Measurements from ENCODE around the gene MMAB. TPM values are rescaled to one million over a fixed set of nuclear protein-coding genes. Genes with fewer than 3 reads are reported as not detected.
A peak's percentile ranks its signal among the peaks of the same experiment; 100 is the strongest.

MMAB gene
- total RNA-seq (2014; rRNA removed; shearing (Covaris generic)) = 22.2 and 23.1 TPM in 2 replicates

DNA sequence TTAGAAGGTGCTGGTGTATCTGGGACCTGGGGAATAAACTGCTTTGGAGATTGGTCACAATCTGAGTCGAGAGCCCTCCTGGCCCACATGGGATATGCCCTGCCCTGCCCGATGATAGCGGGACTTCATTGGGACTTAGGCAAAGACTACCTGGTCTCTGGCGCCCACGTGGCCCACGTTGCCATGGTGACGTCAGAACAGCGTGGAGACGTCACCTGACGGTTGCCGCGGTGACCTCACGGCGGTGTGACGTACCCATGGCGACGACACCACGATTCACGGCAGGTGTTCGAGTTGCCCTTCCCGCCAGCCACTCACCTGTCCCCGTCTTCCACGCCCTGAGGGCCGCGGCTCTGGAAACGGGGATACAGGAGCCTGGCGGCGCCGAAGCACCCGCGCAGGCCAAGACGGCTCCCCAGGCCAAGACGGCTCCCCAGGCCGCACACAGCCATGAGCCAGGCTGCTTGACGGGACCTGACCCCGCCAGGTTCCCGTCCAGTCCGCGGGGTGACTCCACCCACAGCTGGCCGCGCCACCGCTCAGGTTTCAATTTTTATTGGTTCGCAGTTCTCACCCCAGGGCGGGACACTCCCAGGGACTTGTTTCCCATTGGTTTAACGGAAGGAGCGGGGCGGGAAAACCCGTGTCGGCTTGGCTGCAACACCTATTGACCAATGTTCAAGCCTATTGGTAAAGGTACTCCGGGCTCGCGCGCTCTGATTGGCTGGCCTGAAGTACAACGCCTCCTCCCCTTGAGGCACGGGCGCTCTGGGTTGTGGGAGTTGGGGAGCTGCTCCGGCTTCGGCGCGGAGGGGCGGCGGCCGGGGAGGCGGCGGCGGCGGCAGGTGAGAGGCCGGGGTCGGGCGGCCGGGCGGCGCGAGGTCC is at the start of gene MMAB, which contains the start of gene MVK:
Gene MMAB (minus strand): TSS at position 476 of the 885 bp plus-strand sequence. CDS start 24 bp downstream, at position 452.
Gene MVK (plus strand): TSS at position 766 of the 885 bp plus-strand sequence. CDS start 1,029 bp downstream, outside the sequence.
- Histone ChIP-seq H3K9me3 (replicated peaks) (no peaks in the 10 kb centered on the region), H3K4me1 (peaks cover 3% of the 10 kb centered on the region; the same call in 1 of the 2 replicates), H3K27ac (peak within 1 kb of the TSS; percentile 58), H3K4me3 (peak within 1 kb of the TSS; percentile 69), H3K27me3 (no peaks in the 10 kb centered on the region), H3K36me3 (peaks cover 9% of the 10 kb centered on the region)
- DNase-seq = peak; percentile 99

DNA sequence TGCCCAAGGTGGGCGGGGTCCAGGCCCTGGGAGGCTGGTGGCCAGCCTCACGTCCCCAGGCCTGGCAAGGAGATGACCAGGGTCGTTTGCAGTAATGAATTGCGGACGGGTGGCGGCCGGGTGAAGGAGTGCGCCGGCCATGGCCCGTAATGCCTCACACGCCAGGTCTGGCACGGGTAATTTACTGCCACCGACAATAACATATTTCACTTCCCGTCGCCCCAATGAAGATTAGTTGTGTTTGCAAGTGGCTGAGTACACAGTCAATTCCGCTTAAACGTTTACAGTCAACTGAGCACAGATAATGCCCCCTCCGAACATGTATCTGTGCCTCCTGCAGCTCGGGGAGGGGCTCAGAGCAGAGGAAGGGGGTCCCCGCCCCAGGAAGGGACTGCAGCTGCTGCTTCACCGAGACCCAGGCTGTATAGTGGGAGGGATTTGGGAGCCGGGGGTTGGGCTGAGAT is 48.6 kb upstream of the MMAB start:
- H3K4me1 ChIP-seq = no peaks in the 10 kb centered on the region
- H3K4me3 ChIP-seq = no peak overlapping the region
- H3K36me3 ChIP-seq = no peaks in the 10 kb centered on the region
- H3K27me3 ChIP-seq = 0 out of 2 replicates have a peak, but pooled peaks cover 4% of the 10 kb centered on the region
- no peak overlapping the region for H3K27ac ChIP-seq
- DNase-seq = no peak
- no peaks in the 10 kb centered on the region for H3K9me3 ChIP-seq (replicated peaks)

DNA sequence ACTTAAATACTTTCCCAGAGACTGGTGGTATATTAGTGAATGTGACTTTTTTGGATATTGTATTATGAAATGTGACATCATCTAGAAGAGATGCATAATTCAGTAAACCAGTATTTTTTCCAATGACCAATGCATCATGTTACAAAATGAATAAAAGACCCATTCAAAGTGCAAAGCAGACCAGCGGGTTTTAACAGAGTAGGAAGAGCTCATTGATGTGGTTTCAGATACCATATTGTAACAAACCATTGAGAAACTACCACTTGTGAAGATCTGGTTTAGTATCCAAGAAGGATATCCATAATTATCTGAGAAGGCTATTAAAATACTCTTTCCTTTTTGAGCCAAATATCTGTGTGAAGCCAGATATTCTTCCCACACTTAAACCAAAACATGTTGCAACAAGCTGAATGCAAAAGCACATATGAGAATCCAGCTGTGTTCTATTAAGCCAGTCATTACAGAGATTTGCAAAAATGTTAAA is 47.9 kb upstream of the MMAB start:
- Histone ChIP-seq H3K27ac (no peak overlapping the region), H3K4me3 (no peak overlapping the region), H3K36me3 (no peaks in the 10 kb centered on the region), H3K27me3 (0 out of 2 replicates have a peak, but pooled peaks cover 6% of the 10 kb centered on the region), H3K4me1 (no peaks in the 10 kb centered on the region), H3K9me3 (replicated peaks) (no peaks in the 10 kb centered on the region)
- DNase-seq = no peak

DNA sequence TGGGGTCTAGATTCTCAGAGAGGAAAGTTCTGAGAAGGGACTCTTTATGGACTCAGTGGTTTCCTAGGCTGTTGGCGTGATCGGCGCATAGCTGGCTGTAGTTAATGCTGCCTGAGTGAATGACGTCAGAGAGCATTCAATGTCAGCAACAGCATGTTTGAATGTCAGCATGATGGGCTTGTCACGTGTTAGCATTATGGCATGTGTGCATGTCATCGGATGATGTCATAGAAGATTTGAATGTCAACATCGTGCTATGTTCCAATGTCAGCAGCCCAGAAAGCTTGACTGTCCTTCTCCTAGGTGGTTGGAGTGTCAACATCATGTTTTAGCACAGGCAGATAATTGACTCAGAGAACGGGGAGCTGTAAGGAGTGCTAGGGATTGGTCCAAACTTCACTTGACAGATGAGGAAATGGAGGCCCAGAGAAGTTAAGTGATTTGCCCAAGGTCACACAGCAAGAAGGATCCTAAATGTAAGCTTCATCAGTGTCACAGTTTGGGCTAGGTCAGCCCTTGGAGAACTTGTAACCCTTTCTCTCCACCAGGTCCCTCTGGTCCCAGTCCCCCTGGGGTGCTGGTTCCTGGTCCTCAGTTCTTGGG is 45.8 kb upstream of the MMAB start:
- H3K4me1 ChIP-seq = no peaks in the 10 kb centered on the region

DNA sequence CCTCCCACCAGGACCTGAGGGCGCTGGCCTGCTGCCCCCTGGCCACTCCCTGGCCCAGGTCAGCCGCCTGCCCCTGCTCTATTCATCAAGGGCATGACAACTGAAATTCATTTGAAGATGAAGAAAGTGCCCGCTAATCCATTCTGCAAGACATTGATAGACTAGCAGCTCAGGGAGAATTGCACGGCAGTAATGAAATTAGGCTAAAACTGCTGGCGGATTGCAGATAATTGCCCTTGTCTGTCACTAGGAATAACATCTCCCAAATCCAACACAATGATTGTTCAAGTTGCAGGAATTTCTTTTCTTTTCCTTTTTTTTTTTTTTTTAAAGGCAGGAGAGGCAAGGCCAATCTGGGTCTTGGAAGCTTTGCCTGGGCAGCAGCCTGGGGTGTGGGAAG is 44.8 kb upstream of the MMAB start:
- no peak for DNase-seq
- Histone ChIP-seq H3K4me3 (no peak overlapping the region), H3K4me1 (no peaks in the 10 kb centered on the region), H3K27me3 (0 out of 2 replicates have a peak, but pooled peaks cover 9% of the 10 kb centered on the region), H3K36me3 (no peaks in the 10 kb centered on the region), H3K9me3 (replicated peaks) (no peaks in the 10 kb centered on the region), H3K27ac (no peak overlapping the region)

More for the DNA sequence above, 45.8 kb upstream of the MMAB start:
- Histone ChIP-seq H3K9me3 (replicated peaks) (no peaks in the 10 kb centered on the region), H3K4me3 (no peak overlapping the region), H3K27me3 (0 out of 2 replicates have a peak, but pooled peaks cover 9% of the 10 kb centered on the region), H3K27ac (no peak overlapping the region), H3K36me3 (no peaks in the 10 kb centered on the region)
- no peak for DNase-seq

DNA sequence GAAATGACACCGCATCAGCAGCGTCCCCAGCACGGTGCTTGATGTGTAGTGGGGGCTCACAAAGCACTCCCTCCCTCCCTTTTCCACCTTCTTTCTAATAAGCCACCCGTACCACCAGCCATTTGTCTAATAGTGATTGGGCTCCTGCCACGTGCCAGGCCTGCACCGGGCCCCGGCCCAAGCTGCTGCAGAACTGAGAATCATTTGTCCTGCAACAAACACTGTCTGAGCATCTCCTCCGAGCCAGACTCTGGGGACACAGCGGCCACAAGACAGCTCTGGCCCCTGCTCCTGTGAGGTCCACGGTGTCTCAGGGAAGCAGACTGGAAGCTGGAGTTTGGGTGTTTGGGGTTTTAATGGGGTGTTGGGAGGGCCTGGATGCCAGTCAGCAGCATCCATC is 44.2 kb upstream of the MMAB start:
- Histone ChIP-seq H3K9me3 (replicated peaks) (no peaks in the 10 kb centered on the region), H3K27me3 (0 out of 2 replicates have a peak, but pooled peaks cover 9% of the 10 kb centered on the region), H3K4me1 (no peaks in the 10 kb centered on the region), H3K4me3 (no peak overlapping the region), H3K27ac (no peak overlapping the region), H3K36me3 (no peaks in the 10 kb centered on the region)
- DNase-seq = no peak

DNA sequence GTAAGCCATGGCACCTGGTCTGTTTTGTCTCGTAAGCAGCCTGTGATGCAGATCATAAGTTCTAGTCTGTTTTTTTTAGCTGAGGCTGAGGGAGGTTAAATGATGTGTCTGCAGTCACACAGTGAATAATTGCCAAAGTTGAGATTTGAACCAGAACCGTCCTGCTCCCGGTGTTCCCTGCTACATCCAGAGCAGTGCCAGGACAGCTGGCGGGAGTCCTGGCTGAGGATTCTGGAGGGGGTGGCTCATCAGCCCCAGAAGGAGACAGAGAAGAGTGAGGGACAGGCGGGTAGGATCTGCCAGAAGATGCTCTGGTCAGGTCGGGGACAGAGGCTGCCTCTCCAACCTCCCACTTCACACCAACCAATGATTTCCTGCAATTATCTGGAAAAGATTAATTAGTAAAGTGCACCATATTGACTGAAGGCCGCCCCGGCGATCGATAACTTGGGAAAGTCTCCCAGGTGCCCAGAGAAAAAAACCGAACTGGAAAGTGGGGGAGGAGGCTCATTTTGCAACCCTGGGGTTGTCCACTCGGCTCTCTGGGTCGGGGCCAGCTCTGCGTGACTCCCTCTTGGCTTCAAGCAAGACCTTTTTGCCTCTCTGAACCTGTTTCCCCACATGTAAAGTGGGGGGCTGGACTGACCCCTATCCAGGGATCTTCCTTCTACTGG is 42.4 kb upstream of the MMAB start:
- H3K27me3 ChIP-seq = 0 out of 2 replicates have a peak, but pooled peaks cover 9% of the 10 kb centered on the region

DNA sequence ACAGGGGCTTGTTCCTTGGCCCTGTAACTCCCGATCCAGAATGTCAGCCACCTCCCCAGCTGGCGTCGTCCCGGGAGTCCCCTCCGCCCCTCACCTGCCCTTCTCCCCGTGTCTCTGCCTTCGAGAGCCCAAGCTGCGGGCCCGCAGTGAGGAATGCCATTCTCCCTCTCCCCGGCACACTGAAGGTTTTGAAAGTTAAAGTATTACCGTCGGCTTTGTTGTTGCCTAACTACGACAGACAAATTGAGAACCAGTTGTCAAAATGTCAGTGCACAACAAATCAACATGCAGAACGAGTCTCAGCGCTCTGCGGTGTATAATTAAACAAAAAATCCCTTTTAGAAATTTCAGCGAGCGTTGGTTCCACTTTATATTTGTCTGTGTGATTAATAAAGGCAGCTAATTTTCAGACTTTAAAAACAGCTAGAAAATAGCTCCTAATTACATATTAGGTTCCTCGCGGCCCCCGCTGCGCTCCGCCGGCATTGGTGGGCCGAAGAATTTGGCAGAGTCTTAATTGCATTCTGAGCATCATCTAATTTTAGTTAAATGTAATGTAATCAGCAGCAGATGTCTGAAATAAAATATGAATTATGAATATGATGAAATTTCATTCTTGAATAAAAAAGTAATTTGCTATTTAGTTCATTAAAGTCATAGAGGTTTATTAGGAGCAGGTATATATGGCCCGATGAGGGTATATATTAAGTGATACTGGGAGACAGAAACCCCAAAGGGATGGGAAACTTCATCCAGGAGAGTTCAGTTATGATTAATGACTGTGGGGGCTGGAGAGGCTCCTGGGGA is 40.5 kb upstream of the MMAB start:
- Histone ChIP-seq H3K36me3 (no peaks in the 10 kb centered on the region), H3K27me3 (0 out of 2 replicates have a peak, but pooled peaks cover 9% of the 10 kb centered on the region), H3K27ac (no peak overlapping the region), H3K4me3 (no peak overlapping the region), H3K9me3 (replicated peaks) (no peaks in the 10 kb centered on the region), H3K4me1 (no peaks in the 10 kb centered on the region; the same call in 1 of the 2 replicates)
- no peak for DNase-seq

More for the DNA sequence above, 42.4 kb upstream of the MMAB start:
- no peak overlapping the region for H3K27ac ChIP-seq
- no peak for DNase-seq
- H3K4me1 ChIP-seq = no peaks in the 10 kb centered on the region
- H3K4me3 ChIP-seq = no peak overlapping the region
- no peaks in the 10 kb centered on the region for H3K9me3 ChIP-seq (replicated peaks)
- H3K36me3 ChIP-seq = no peaks in the 10 kb centered on the region

DNA sequence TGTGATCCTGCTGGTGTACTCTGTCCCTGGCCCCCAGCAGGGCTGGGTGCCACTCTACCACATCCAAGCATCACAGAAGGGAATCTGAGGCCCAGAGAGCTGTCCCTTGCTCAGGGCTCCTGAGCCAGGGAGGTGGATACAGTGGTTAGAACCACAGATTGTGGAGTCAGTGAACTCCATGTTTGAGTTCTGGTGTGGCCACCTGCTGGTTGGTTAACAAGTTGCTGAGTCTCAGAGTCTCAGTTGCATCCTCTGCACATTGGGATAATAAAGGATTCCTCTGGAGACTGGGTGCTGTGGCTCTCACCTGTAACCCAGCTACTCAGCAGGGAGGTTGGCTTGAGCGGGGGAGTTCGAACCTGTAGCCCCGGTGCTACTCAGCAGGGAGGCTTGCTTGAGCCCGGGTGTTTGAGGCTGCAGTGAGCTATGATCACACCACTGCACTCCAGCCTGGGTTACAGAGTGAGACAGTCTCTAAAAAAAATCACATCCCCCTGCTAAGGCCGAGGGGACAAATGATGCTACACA is 39.7 kb upstream of the MMAB start:
- H3K9me3 ChIP-seq (replicated peaks) = no peaks in the 10 kb centered on the region
- no peaks in the 10 kb centered on the region; the same call in 1 of the 2 replicates for H3K4me1 ChIP-seq
- 0 out of 2 replicates have a peak, but pooled peaks cover 9% of the 10 kb centered on the region for H3K27me3 ChIP-seq
- H3K4me3 ChIP-seq = no peak overlapping the region
- peak in 1 of 2 experiments; percentile 37 for DNase-seq
- H3K27ac ChIP-seq = no peak overlapping the region
- H3K36me3 ChIP-seq = no peaks in the 10 kb centered on the region

DNA sequence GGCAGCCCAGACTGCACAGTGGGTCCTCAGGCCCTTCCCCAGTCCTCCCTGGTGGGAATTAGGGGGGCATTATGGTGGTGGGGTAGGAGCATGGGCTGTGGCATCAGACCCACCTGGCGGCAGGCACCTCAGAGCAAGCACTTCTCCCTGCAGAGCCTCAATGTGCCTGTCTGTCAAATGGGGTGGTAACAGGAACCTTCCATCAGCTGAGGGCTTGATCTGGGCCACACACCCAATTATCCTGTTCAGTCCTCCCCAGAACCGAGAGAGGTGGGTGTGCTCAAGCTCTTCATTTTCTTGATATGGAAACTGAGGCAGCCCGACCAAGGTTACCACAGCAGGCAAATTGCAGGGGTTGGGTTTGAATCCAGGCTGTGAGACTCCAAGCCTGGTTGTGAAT is 38.7 kb upstream of the MMAB start:
- no peak overlapping the region for H3K4me3 ChIP-seq
- H3K27me3 ChIP-seq = 0 out of 2 replicates have a peak, but pooled peaks cover 5% of the 10 kb centered on the region
- peaks cover 3% of the 10 kb centered on the region for H3K4me1 ChIP-seq
- H3K27ac ChIP-seq = no peak overlapping the region
- H3K36me3 ChIP-seq = no peaks in the 10 kb centered on the region
- DNase-seq = no peak
- H3K9me3 ChIP-seq (replicated peaks) = no peaks in the 10 kb centered on the region

DNA sequence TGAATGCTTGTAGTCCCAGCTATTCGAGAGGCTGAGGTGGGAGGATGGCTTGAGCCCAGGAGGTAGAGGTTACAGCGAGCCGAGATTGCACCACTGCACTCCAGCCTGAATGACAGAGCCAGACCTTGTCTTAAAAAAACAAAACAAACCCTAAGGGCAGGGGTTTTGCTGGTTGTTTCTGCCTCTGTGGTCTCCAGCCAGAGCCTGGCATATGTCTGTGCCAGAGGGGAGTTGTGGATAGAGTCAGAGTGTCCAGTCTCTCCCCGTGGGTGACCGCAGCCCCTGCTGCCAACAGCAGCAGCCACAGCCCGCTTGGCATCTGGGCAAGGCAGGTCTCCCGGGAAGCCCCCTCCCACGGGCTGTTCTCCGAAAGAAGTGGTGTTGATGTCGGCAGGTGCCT is 37.9 kb upstream of the MMAB start:
- H3K4me3 ChIP-seq = no peak overlapping the region
- H3K27me3 ChIP-seq = 0 out of 2 replicates have a peak, but pooled peaks cover 3% of the 10 kb centered on the region
- H3K4me1 ChIP-seq = peaks cover 6% of the 10 kb centered on the region
- H3K27ac ChIP-seq = no peak overlapping the region
- no peaks in the 10 kb centered on the region for H3K36me3 ChIP-seq
- no peaks in the 10 kb centered on the region for H3K9me3 ChIP-seq (replicated peaks)
- peak in 1 of 2 experiments; percentile 32 for DNase-seq

DNA sequence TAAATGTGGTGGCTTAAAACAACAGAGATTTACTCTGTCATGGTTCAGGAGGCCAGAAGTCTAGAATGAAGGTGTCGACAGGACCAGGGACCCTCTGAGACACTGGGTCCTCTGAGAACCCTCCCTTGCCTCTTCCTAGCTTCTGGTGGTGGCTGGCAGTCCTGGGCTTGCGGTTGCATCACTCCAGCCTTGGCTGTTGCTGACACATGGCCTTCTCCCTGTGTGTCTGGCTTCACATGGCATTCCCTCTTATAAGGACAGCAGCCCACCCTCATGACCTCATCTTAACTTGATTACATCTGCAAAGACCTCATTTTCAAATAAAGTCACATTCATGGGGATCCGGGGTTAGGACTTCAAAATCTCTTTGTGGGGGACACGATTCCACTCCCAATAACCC is 37.2 kb upstream of the MMAB start:
- Histone ChIP-seq H3K9me3 (replicated peaks) (no peaks in the 10 kb centered on the region), H3K36me3 (no peaks in the 10 kb centered on the region), H3K27me3 (no peaks in the 10 kb centered on the region), H3K4me3 (no peak overlapping the region), H3K27ac (no peak overlapping the region), H3K4me1 (peaks cover 9% of the 10 kb centered on the region)
- no peak for DNase-seq

DNA sequence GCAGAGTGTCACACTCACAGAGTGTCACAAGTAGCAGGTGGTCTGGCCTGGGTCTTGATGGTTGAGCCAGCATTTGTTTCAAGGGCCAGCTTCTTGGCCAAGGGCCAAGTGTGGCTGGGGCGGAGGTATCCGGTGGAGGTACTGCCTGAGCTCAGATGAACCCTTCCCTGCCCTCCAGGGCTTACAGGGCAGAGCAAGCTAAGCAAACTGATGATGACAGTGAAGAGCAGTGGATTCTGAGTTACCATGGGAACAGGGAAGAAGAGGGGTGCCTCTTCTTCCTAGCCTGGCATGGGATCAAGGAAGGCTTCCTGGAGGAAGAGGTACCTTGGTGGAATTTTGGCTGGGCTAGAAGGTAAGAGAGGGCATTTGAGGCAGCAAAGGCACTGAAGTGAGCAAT is 36.0 kb upstream of the MMAB start:
- DNase-seq = peak; percentile 50 to 67
- H3K27me3 ChIP-seq = no peaks in the 10 kb centered on the region
- H3K27ac ChIP-seq = no peak overlapping the region
- no peaks in the 10 kb centered on the region for H3K36me3 ChIP-seq
- H3K4me3 ChIP-seq = no peak overlapping the region
- peaks cover 20% of the 10 kb centered on the region for H3K4me1 ChIP-seq
- no peaks in the 10 kb centered on the region for H3K9me3 ChIP-seq (replicated peaks)

Measured in SJCRH30 (cell line).